Osteoblast (primary cell): ENCODE measurements around the gene QARS1. TPM values are rescaled to one million over a fixed set of nuclear protein-coding genes. Genes with fewer than 3 reads are reported as not detected.

Experiments used
- DNase-seq: peaks from one replicate; pipeline ENCODE4 v3.0.0; 2011; ENCODE audit warnings: low spot score, mixed read lengths; ENCODE audit not compliant: insufficient read length; ENCODE audit errors: missing footprints
- H2AFZ ChIP-seq: 2 replicates; pipeline ENCODE4 v1.6.0; 2011; ENCODE audit warnings: mild to moderate bottlenecking, low read length
- H3K27ac ChIP-seq: 2 replicates; pipeline ENCODE4 v1.5.1; 2011; ENCODE audit warnings: mild to moderate bottlenecking, low read depth, low read length, moderate library complexity
- H3K27me3 ChIP-seq: 2 replicates; pipeline ENCODE4 v1.6.0; 2012; ENCODE audit warnings: mild to moderate bottlenecking, control low read depth, inconsistent platforms, low read length, moderate library complexity; ENCODE audit not compliant: insufficient read depth
- H3K36me3 ChIP-seq: 2 replicates; pipeline ENCODE4 v1.5.1; 2011; ENCODE audit warnings: mild to moderate bottlenecking, low read length, control low read depth, moderate library complexity; ENCODE audit not compliant: insufficient read depth
- H3K4me1 ChIP-seq: 2 replicates; pipeline ENCODE4 v1.5.1; 2011; ENCODE audit warnings: mild to moderate bottlenecking, low read length, control low read depth, moderate library complexity; ENCODE audit not compliant: insufficient read depth
- H3K4me2 ChIP-seq: 2 replicates; pipeline ENCODE4 v1.6.0; 2011; ENCODE audit warnings: mild to moderate bottlenecking, low read length; ENCODE audit not compliant: insufficient read depth
- H3K4me3 ChIP-seq: fragments of 200-600 bp; sonication (generic); 3 replicates; pipeline ENCODE4 v1.5.1; 2012; ENCODE audit warnings: mild to moderate bottlenecking, low read length, inconsistent platforms; ENCODE audit not compliant: insufficient read depth
- H3K79me2 ChIP-seq: 2 replicates; pipeline ENCODE4 v1.6.0; 2012; ENCODE audit warnings: mild to moderate bottlenecking, low read length, control low read depth, inconsistent platforms; ENCODE audit not compliant: insufficient read depth
- H3K9me3 ChIP-seq: 2 replicates; pipeline ENCODE4 v1.5.1; 2011; ENCODE audit warnings: low read depth, low read length, control low read depth
- H4K20me1 ChIP-seq: 2 replicates; pipeline ENCODE4 v1.6.0; 2012; ENCODE audit warnings: mild to moderate bottlenecking, low read length, control low read depth; ENCODE audit not compliant: insufficient read depth
- total RNA-seq: library from RNA; depleted of rRNA; stranded (reverse); fragments of >200 nt; gene quantifications from 2 replicates; pipeline ENCODE4 v1.2.3, GENCODE V29; 2012
- TF ChIP-seq, protein P1 (sequence below): IDR thresholded peaks from 2 replicates; pipeline ENCODE4 v1.5.1; 2011; ENCODE audit warnings: mild to moderate bottlenecking, low read depth, low read length, moderate library complexity; ENCODE audit errors: extremely low read depth

Gene QARS1
- total RNA-seq, 1 donor = 416 TPM

DNA sequence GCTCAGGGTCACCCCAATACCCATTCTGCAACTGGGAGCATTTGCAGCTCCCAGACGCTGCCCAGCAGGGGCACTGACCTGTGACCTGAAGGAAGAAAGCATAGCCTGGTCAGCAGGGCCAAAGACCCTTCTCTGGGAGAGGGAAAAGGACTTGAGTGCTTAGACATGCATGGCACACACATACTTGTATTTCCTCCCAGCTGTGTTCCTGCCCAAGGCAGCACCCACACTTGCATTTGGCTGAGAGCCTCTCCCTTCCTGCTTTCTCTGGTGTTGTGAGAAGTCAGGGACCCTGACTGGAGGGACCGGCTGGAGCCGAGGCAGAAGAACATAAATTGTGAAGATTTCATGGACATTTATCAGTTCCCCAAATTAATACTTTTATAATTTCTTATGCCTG lies 35.5 kb upstream of the QARS1 start:
- H3K79me2 ChIP-seq = no peaks in the 10 kb centered on the region
- H3K36me3 ChIP-seq = no peaks in the 10 kb centered on the region
- no peak overlapping the region for H3K4me3 ChIP-seq
- no peaks in the 10 kb centered on the region for H3K4me1 ChIP-seq
- no peaks in the 10 kb centered on the region for H4K20me1 ChIP-seq
- no peak overlapping the region for H2AFZ ChIP-seq
- TF ChIP-seq, protein P1, sequence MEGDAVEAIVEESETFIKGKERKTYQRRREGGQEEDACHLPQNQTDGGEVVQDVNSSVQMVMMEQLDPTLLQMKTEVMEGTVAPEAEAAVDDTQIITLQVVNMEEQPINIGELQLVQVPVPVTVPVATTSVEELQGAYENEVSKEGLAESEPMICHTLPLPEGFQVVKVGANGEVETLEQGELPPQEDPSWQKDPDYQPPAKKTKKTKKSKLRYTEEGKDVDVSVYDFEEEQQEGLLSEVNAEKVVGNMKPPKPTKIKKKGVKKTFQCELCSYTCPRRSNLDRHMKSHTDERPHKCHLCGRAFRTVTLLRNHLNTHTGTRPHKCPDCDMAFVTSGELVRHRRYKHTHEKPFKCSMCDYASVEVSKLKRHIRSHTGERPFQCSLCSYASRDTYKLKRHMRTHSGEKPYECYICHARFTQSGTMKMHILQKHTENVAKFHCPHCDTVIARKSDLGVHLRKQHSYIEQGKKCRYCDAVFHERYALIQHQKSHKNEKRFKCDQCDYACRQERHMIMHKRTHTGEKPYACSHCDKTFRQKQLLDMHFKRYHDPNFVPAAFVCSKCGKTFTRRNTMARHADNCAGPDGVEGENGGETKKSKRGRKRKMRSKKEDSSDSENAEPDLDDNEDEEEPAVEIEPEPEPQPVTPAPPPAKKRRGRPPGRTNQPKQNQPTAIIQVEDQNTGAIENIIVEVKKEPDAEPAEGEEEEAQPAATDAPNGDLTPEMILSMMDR = no peak
- no peak overlapping the region for H3K27ac ChIP-seq
- peaks cover 4% of the 10 kb centered on the region for H3K27me3 ChIP-seq
- DNase-seq = no peak
- no peaks in the 10 kb centered on the region for H3K9me3 ChIP-seq
- H3K4me2 ChIP-seq = no peak overlapping the region

DNA sequence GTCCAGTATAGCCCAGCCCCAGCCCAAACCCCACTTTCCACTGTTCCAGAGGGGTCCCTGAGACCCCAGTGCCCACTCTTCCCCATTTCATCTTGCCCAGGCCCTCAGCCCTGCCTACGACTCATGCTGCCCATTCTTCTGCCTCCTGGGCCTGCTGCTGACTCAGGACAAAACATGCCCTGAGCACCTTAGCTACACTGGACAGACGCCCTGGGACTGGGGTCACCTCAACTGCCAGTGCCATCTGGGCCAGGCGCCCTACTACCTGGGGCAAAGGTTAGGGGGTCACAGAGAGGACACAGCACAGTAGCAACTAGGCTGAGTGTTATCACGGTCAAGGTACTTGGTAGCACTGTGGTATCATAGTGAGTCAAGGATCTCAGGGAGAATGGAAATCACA lies 30.9 kb upstream of the QARS1 start:
- Histone ChIP-seq H2AFZ (no peak overlapping the region), H3K9me3 (no peaks in the 10 kb centered on the region), H4K20me1 (peaks cover 14% of the 10 kb centered on the region), H3K4me1 (peaks cover 16% of the 10 kb centered on the region), H3K27me3 (peaks cover 4% of the 10 kb centered on the region), H3K4me3 (no peak overlapping the region), H3K4me2 (no peak overlapping the region), H3K79me2 (peaks cover 24% of the 10 kb centered on the region), H3K36me3 (peaks cover 15% of the 10 kb centered on the region), H3K27ac (no peak overlapping the region)
- TF ChIP-seq, protein P1 = no peak
- peak; percentile 62 for DNase-seq

DNA sequence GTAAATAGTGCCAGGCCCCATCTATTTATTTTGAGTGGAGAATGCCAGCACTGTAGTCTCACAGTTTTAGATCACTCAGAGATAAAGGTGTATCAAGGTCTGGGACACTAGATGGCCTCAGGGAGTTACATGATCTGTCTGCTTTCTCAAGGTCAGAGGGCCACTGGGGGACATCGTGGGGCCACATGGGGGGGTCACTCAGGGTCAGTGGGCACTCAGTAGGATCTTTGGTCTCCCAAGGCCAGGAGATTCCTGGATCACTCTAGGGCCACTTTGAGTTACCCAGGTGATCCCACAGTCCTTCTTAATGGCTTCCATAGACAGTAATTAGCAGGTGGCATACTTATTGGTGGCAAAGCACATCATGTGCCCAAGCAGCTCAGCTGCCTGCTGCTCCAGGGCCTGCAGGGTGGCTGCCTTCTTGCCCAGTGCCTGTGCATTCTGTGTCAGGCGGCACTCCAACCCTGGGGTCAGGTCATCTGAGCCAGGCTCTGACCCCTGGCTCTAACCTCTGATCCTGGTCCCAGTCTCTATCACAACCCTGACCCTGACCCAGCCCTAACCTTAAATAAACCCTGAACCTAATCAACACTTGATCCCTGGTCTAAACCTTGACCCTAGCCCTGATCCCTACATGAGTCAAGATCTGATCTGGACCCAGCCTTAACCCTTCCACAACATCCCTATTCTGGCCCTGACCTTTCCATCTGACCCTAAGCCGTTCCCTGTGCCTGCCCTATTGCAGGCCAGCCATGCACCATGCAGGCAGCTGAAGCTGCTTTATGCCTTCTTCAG lies 30.1 kb upstream of the QARS1 start:
- DNase-seq = peak; percentile 85
- TF ChIP-seq, protein P1 = no peak
- H3K79me2 ChIP-seq = peaks cover 32% of the 10 kb centered on the region
- H3K36me3 ChIP-seq = peaks cover 23% of the 10 kb centered on the region
- no peak overlapping the region for H3K27ac ChIP-seq
- H3K27me3 ChIP-seq = peaks cover 4% of the 10 kb centered on the region
- peaks cover 21% of the 10 kb centered on the region for H4K20me1 ChIP-seq
- no peak overlapping the region for H2AFZ ChIP-seq
- peaks cover 16% of the 10 kb centered on the region for H3K4me1 ChIP-seq
- peak overlapping the region; percentile 99 for H3K4me2 ChIP-seq
- H3K9me3 ChIP-seq = no peaks in the 10 kb centered on the region
- no peak overlapping the region for H3K4me3 ChIP-seq

DNA sequence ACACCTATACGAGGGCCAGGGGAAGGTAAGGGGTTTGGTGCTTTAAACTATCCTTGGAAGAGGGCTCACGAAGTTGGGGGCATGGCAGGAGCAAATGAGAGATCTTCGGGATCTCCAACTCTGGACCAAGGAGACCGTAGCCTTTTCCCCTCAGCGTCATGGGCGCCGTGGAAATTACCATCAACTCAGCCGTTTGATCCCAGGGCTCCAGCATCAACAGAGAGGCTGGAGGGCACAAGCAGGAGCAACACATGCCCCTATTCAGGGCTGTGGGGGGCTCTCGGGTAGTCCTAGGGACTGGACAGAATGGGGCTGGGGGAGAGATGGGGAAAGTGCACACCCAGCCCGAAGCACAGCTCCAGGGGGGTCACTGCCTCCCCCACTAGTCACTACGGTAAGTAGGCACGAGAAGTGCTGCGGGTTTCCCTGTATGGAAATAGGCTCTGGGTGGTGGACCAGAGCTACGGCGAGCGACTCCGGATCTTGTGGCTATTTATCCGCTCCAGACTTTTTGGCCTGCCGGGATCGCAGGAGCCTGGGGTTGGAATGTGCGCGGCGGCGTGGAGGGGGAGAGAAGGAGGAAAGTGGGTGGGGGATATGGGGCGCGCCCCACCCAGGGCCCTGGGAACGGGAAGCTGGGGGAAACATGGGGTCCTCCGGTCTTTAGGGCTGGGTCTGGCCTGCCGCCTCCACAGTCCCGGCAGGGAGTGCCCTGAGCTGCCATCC lies 28.8 kb upstream of the QARS1 start:
- TF ChIP-seq, protein P1 = no peak
- Histone ChIP-seq H3K4me2 (peak overlapping the region; percentile 99), H3K4me3 (peak overlapping the region; percentile 99), H3K4me1 (peaks cover 16% of the 10 kb centered on the region), H3K36me3 (peaks cover 36% of the 10 kb centered on the region), H3K9me3 (no peaks in the 10 kb centered on the region), H2AFZ (peak overlapping the region; percentile 99), H3K79me2 (peaks cover 44% of the 10 kb centered on the region), H3K27ac (peak overlapping the region; percentile 88), H4K20me1 (peaks cover 26% of the 10 kb centered on the region), H3K27me3 (peaks cover 4% of the 10 kb centered on the region)
- DNase-seq = peak; percentile 98
